HepG2 (cell line): ENCODE results near the gene TDRD3. TPM values are rescaled to one million over a fixed set of nuclear protein-coding genes. Genes with fewer than 3 reads are reported as not detected.

Source experiments
- ATAC-seq: fragments of 200-7000 bp; cut with Tn5 transposase; 3 replicates; pipeline ENCODE4 v1.9.1; 2020; ENCODE audit warnings: mild to moderate bottlenecking, moderate library complexity
- BruUV-seq: library from RNA; stranded (reverse); fragments of 400-500 nt; replicated peaks from 2 replicates; lab custom pipeline; 2021; lab: Mats Ljungman, UMichigan
- CTCF ChIA-PET: fragments of 300-600 bp; formaldehyde crosslinking; extraction: SDS; loops from one replicate; lab custom pipeline; 2021; ENCODE audit warnings: low total read pairs, inconsistent platforms, low intra/inter-chr PET ratio; lab: Yijun Ruan, JAX
- POLR2A ChIA-PET: fragments of 350-600 bp; sonication (Branson Sonifier 250); formaldehyde crosslinking; loops from one replicate; lab custom pipeline; 2020; ENCODE audit warnings: antibody characterized with exemption, inconsistent platforms; lab: Yijun Ruan, JAX
- DNase-seq: peaks from one replicate; pipeline ENCODE4 v3.0.0-alpha.2; 2015; ENCODE audit warnings: low spot score
- FAIRE-seq: peaks from 3 replicates; lab custom pipeline; 2011; peaks lifted over from hg19 to GRCh38; lab: Jason Lieb, UNC
- H2AFZ ChIP-seq: one replicate; pipeline ENCODE4 v1.6.1; 2011; ENCODE audit warnings: low read length, inconsistent platforms
- H3K27ac ChIP-seq: fragments of 300-600 bp; 3 replicates; pipeline ENCODE4 v1.8.0; 2011; ENCODE audit warnings: mixed run types, mild to moderate bottlenecking, mixed read lengths, low read length, inconsistent platforms; ENCODE audit not compliant: insufficient read depth; ENCODE audit errors: extremely low read length
- H3K27me3 ChIP-seq, 2 experiments: fragments of 200-600 bp in 1 of 2; 2 replicates in 1 of 2; 3 replicates in 1 of 2; pipeline versions ENCODE4 v1.6.0 to v1.8.0; 2011; ENCODE audit warnings: low read length in 2 of 2, mild to moderate bottlenecking in 2 of 2, moderate library complexity in 2 of 2, inconsistent platforms in 1 of 2; ENCODE audit not compliant: insufficient read depth in 2 of 2, control insufficient read depth in 1 of 2
- H3K36me3 ChIP-seq, 2 experiments: fragments of 200-600 bp in 1 of 2; replicated peaks in 1 of 2; 2 replicates in 1 of 2; 3 replicates in 1 of 2; pipeline versions ENCODE4 v1.5.1 to v1.8.0; 2011; ENCODE audit warnings: low read length in 2 of 2, inconsistent platforms in 1 of 2; ENCODE audit not compliant: insufficient read depth in 2 of 2, control insufficient read depth in 1 of 2
- H3K4me1 ChIP-seq: 2 replicates; pipeline ENCODE4 v1.5.1; 2012; ENCODE audit warnings: low read length, inconsistent platforms; ENCODE audit not compliant: insufficient read depth
- H3K4me2 ChIP-seq: 2 replicates; pipeline ENCODE4 v1.6.0; 2011; ENCODE audit warnings: low read depth, low read length, inconsistent platforms
- H3K4me3 ChIP-seq, 3 experiments: fragments of 200-600 bp in 1 of 3; sonication (generic), shearing (Covaris generic) in 1 of 3; replicated peaks in 1 of 3; 2 replicates each; pipeline ENCODE4 v1.5.1; 2011 to 2016; ENCODE audit warnings: low read length in 3 of 3, inconsistent platforms in 2 of 3, low read depth in 2 of 3, mild to moderate bottlenecking in 2 of 3, control low read depth in 1 of 3, mixed read lengths in 1 of 3; ENCODE audit not compliant: insufficient read depth in 1 of 3
- H3K79me2 ChIP-seq: one replicate; pipeline ENCODE4 v1.6.1; 2011; ENCODE audit warnings: low read length, inconsistent platforms; ENCODE audit not compliant: insufficient read depth
- H3K9ac ChIP-seq: 2 replicates; pipeline ENCODE4 v1.6.0; 2011; ENCODE audit warnings: mild to moderate bottlenecking, low read depth, low read length, inconsistent platforms; ENCODE audit not compliant: insufficient read depth
- H3K9me3 ChIP-seq: 2 replicates; pipeline ENCODE4 v1.5.1; 2012; ENCODE audit warnings: mild to moderate bottlenecking, low read length
- H4K20me1 ChIP-seq: 2 replicates; pipeline ENCODE4 v1.6.0; 2011; ENCODE audit warnings: inconsistent platforms, mild to moderate bottlenecking, low read length, moderate library complexity; ENCODE audit not compliant: insufficient read depth
- ATF3 ChIP-seq: sonication (generic); formaldehyde crosslinking; IDR thresholded peaks from 2 replicates; pipeline ENCODE4 v1.4.0; 2020; ENCODE audit warnings: missing genetic modification reagents
- DNMT1 ChIP-seq: sonication (generic); formaldehyde crosslinking; IDR thresholded peaks from 2 replicates; pipeline ENCODE4 v1.5.1; 2020; ENCODE audit warnings: mild to moderate bottlenecking, missing genetic modification reagents
- DZIP1 ChIP-seq: sonication (generic); formaldehyde crosslinking; IDR thresholded peaks from 2 replicates; pipeline ENCODE4 v1.5.0; 2020; ENCODE audit warnings: mild to moderate bottlenecking, missing genetic modification reagents
- FOSL2 ChIP-seq: sonication (generic); formaldehyde crosslinking; IDR thresholded peaks from 2 replicates; pipeline ENCODE4 v1.4.0; 2020; ENCODE audit warnings: missing genetic modification reagents
- HOXA9 ChIP-seq: sonication (generic); formaldehyde crosslinking; IDR thresholded peaks from 2 replicates; pipeline ENCODE4 v1.8.1; 2022; ENCODE audit warnings: missing genetic modification reagents, mild to moderate bottlenecking, moderate library complexity, borderline replicate concordance
- IRX3 ChIP-seq: sonication (generic); formaldehyde crosslinking; IDR thresholded peaks from 2 replicates; pipeline ENCODE4 v1.8.1; 2023; ENCODE audit warnings: mild to moderate bottlenecking, low read depth, missing genetic modification reagents, borderline replicate concordance
- JUN ChIP-seq: sonication (generic); formaldehyde crosslinking; IDR thresholded peaks from 2 replicates; pipeline ENCODE4 v1.4.0; 2020; ENCODE audit warnings: mild to moderate bottlenecking, missing genetic modification reagents
- MAFG ChIP-seq: sonication (generic); formaldehyde crosslinking; IDR thresholded peaks from 2 replicates; pipeline ENCODE4 v1.5.1; 2020; ENCODE audit warnings: mild to moderate bottlenecking, missing genetic modification reagents
- MIER2 ChIP-seq: IDR thresholded peaks from 2 replicates; pipeline ENCODE4 v1.6.1; 2016; ENCODE audit warnings: missing biosample characterization, missing genetic modification reagents
- NFE2L1 ChIP-seq: sonication (generic); formaldehyde crosslinking; IDR thresholded peaks from 2 replicates; pipeline ENCODE4 v1.4.0; 2020; ENCODE audit warnings: missing genetic modification reagents, mild to moderate bottlenecking, borderline replicate concordance
- RARG ChIP-seq: sonication (generic); formaldehyde crosslinking; IDR thresholded peaks from 2 replicates; pipeline ENCODE4 v1.4.0; 2020; ENCODE audit warnings: low read depth, mild to moderate bottlenecking, missing genetic modification reagents
- ZNF30 ChIP-seq: sonication (generic); formaldehyde crosslinking; IDR thresholded peaks from 2 replicates; pipeline ENCODE4 v1.5.0; 2020; ENCODE audit warnings: mild to moderate bottlenecking, missing genetic modification reagents
- ZNF44 ChIP-seq: sonication (generic); formaldehyde crosslinking; IDR thresholded peaks from 2 replicates; pipeline ENCODE4 v1.5.1; 2020; ENCODE audit warnings: mild to moderate bottlenecking, missing genetic modification reagents
- ZNF543 ChIP-seq: sonication (generic); formaldehyde crosslinking; IDR thresholded peaks from 2 replicates; pipeline ENCODE4 v1.4.0; 2020; ENCODE audit warnings: mild to moderate bottlenecking, missing genetic modification reagents
- ZNF746 ChIP-seq: sonication (generic); formaldehyde crosslinking; IDR thresholded peaks from 2 replicates; pipeline ENCODE4 v1.8.0; 2022; ENCODE audit warnings: mild to moderate bottlenecking, missing genetic modification reagents
- in situ Hi-C: cut with HindIII; loops from 2 replicates; pipeline ENCODE4 v1.10.0; 2017; ENCODE audit warnings: low pct_unique_long_range_greater_than_20kb; ENCODE audit not compliant: extremely low pct_ligation_motif_present
- intact Hi-C: fragments of 100-400 bp; cut with micrococcal nuclease; formaldehyde crosslinking; loops from one replicate; pipeline ENCODE4 v1.10.0; 2022; ENCODE audit not compliant: unreplicated experiment
- polyA plus RNA-seq, 8 experiments: library from polyadenylated mRNA; depleted of rRNA in 3 of 8; stranded (reverse) in 7 of 8; unstranded in 1 of 8; fragments of >200 nt; fragmentation: Illumina TruSeq in 4 of 8; extraction: Trizol in 4 of 8; gene quantifications; 2 replicates each; pipeline versions ENCODE4 v1.2.1 to v1.2.3, GENCODE V29; 2011 to 2016; ENCODE audit warnings: low read depth in 4 of 8, missing spikeins in 1 of 8, mixed read lengths in 1 of 8; ENCODE audit not compliant: insufficient read depth in 1 of 8
- total RNA-seq, 5 experiments: library from RNA; depleted of rRNA; stranded (reverse); fragments of >200 nt; fragmentation: Illumina TruSeq; extraction: Trizol; gene quantifications; 2 replicates each; pipeline ENCODE4 v1.2.3, GENCODE V29; 2016; ENCODE audit warnings: low read depth in 1 of 5
- TF ChIP-seq, protein P1 (sequence below): sonication (generic); formaldehyde crosslinking; IDR thresholded peaks from 2 replicates; pipeline ENCODE4 v1.4.0; 2020; ENCODE audit warnings: missing genetic modification reagents, mild to moderate bottlenecking, borderline replicate concordance

TDRD3 gene
- total and polyA plus RNA-seq, 2 of the 13 experiments (the other 11 are each of a cell fraction or from before 2014, with no cell fraction given) = 4.7 to 11.8 TPM

DNA sequence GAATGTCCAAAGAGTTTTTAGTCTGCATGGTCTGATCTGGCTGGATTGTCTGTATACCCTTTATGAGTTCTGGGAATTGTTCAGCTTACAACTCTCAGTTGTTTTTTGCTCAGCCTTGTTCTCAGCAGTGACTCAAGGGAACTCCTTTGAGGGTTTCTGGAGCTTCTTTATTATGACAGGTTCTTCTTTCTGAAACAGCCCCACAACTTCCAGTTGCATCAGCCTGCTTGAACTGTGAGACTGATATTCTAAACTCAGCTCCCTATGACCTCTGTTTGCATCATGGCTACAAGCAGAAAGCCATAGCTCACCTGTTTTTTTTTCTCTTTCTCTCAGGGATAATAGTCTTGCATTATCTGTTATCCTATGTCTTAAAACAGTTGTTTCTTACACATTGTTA is 85.0 kb downstream of the TDRD3 start:
- CTCF ChIA-PET = no interaction called here
- intact Hi-C loops = no loop called here
- ATAC-seq = no peak

More for the DNA sequence above, 85.0 kb downstream of the TDRD3 start:
- no peak overlapping the region for H3K27ac ChIP-seq
- no peaks in the 10 kb centered on the region for H3K9me3 ChIP-seq
- no peak overlapping the region for H3K4me3 ChIP-seq
- no peaks in the 10 kb centered on the region for H4K20me1 ChIP-seq
- H3K36me3 ChIP-seq = no peaks in the 10 kb centered on the region; a peak in 1 of 5 replicates
- H3K4me2 ChIP-seq = no peak overlapping the region
- no peak for TF ChIP-seq FOSL2 (CRISPR knock-in tag)
- TF ChIP-seq, protein P1, sequence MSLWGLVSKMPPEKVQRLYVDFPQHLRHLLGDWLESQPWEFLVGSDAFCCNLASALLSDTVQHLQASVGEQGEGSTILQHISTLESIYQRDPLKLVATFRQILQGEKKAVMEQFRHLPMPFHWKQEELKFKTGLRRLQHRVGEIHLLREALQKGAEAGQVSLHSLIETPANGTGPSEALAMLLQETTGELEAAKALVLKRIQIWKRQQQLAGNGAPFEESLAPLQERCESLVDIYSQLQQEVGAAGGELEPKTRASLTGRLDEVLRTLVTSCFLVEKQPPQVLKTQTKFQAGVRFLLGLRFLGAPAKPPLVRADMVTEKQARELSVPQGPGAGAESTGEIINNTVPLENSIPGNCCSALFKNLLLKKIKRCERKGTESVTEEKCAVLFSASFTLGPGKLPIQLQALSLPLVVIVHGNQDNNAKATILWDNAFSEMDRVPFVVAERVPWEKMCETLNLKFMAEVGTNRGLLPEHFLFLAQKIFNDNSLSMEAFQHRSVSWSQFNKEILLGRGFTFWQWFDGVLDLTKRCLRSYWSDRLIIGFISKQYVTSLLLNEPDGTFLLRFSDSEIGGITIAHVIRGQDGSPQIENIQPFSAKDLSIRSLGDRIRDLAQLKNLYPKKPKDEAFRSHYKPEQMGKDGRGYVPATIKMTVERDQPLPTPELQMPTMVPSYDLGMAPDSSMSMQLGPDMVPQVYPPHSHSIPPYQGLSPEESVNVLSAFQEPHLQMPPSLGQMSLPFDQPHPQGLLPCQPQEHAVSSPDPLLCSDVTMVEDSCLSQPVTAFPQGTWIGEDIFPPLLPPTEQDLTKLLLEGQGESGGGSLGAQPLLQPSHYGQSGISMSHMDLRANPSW (CRISPR knock-in tag) = no peak
- TF ChIP-seq RARG = no peak
- no peak for TF ChIP-seq DNMT1 (CRISPR knock-in tag)
- TF ChIP-seq MIER2 = no peak
- TF ChIP-seq ZNF44 = no peak
- TF ChIP-seq NFE2L1 (CRISPR knock-in tag) = no peak
- no peak for TF ChIP-seq JUN (CRISPR knock-in tag)
- no peak for TF ChIP-seq ZNF543 (CRISPR knock-in tag)
- TF ChIP-seq IRX3 (CRISPR knock-in tag) = no peak
- no peak for TF ChIP-seq ATF3 (CRISPR knock-in tag)
- no peak for TF ChIP-seq MAFG (CRISPR knock-in tag)
- TF ChIP-seq HOXA9 (CRISPR knock-in tag) = no peak
- TF ChIP-seq ZNF30 (CRISPR knock-in tag) = no peak
- TF ChIP-seq DZIP1 = no peak
- no peak for TF ChIP-seq ZNF746
- FAIRE-seq = no peak
- H2AFZ ChIP-seq = no peak overlapping the region
- POLR2A ChIA-PET = no interaction called here
- no peak overlapping the region for H3K9ac ChIP-seq
- no peaks in the 10 kb centered on the region for H3K27me3 ChIP-seq
- H3K4me1 ChIP-seq = no peaks in the 10 kb centered on the region
- BruUV-seq = no TSS peak
- in situ Hi-C loops = no loop called here
- H3K79me2 ChIP-seq = no peaks in the 10 kb centered on the region
- DNase-seq = no peak
